Spleen (tissue), 11 donors: ENCODE data around the gene TRAF3IP3. TPM values are rescaled to one million over a fixed set of nuclear protein-coding genes. Genes with fewer than 3 reads are reported as not detected.
A peak's percentile ranks its signal among the peaks of the same experiment; 100 is the strongest.

Experiments
- DNase-seq: peaks from one replicate; pipeline ENCODE4 v3.0.0-alpha.2; 2020
- H3K27ac ChIP-seq, 8 donors: fragments of 200-600 bp; sonication (generic) in 7 of 8; 1 replicate in 4 of 8; 2 replicates in 4 of 8; pipeline versions ENCODE4 v1.5.0 to v1.8.0; 2016 to 2021; ENCODE audit warnings: inconsistent platforms in 4 of 8, mild to moderate bottlenecking in 4 of 8, moderate library complexity in 1 of 8
- H3K27me3 ChIP-seq, 7 donors: fragments of 200-600 bp; sonication (generic) in 6 of 7; replicated peaks in 1 of 7; 1 replicate in 4 of 7; 2 replicates in 3 of 7; pipeline versions ENCODE4 v1.5.0 to v1.8.0; 2016 to 2021; ENCODE audit warnings: inconsistent platforms in 3 of 7, mild to moderate bottlenecking in 1 of 7
- H3K36me3 ChIP-seq, 6 donors: fragments of 200-600 bp; sonication (generic) in 5 of 6; 1 replicate in 4 of 6; 2 replicates in 2 of 6; pipeline versions ENCODE4 v1.5.0 to v1.8.0; 2016 to 2021; ENCODE audit warnings: inconsistent platforms in 2 of 6
- H3K4me1 ChIP-seq, 6 donors: fragments of 200-600 bp; sonication (generic) in 5 of 6; 1 replicate in 3 of 6; 2 replicates in 3 of 6; pipeline versions ENCODE4 v1.5.0 to v1.8.0; 2016 to 2021; ENCODE audit warnings: inconsistent platforms in 3 of 6
- H3K4me3 ChIP-seq, 8 donors: fragments of 200-600 bp; sonication (generic) in 7 of 8; 1 replicate in 4 of 8; 2 replicates in 4 of 8; pipeline versions ENCODE4 v1.5.0 to v1.8.0; 2016 to 2021; ENCODE audit warnings: inconsistent platforms in 4 of 8, mild to moderate bottlenecking in 4 of 8, moderate library complexity in 2 of 8
- H3K9me3 ChIP-seq, 8 donors: fragments of 200-600 bp; sonication (generic) in 7 of 8; 1 replicate in 4 of 8; 2 replicates in 4 of 8; pipeline versions ENCODE4 v1.5.0 to v1.8.0; 2016 to 2021; ENCODE audit warnings: inconsistent platforms in 4 of 8
- CTCF ChIP-seq, 11 experiments: fragments of 200-600 bp in 7 of 11; fragments of 450-650 bp in 4 of 11; sonication (generic) in 4 of 11; IDR thresholded peaks in 8 of 11; conservative IDR thresholded peaks in 3 of 11; 1 replicate in 7 of 11; 2 replicates in 4 of 11; pipeline versions ENCODE4 v1.4.0 to v1.8.0; 2016 to 2021; ENCODE audit warnings: antibody characterized with exemption in 11 of 11, inconsistent platforms in 4 of 11, mild to moderate bottlenecking in 1 of 11
- POLR2A ChIP-seq, 3 donors: fragments of 450-650 bp; IDR thresholded peaks; one replicate each; pipeline ENCODE4 v1.5.1; 2017; ENCODE audit warnings: antibody characterized with exemption in 3 of 3, mild to moderate bottlenecking in 1 of 3
- POLR2AphosphoS5 ChIP-seq, 3 donors: sonication (generic); formaldehyde crosslinking; IDR thresholded peaks; one replicate each; pipeline ENCODE4 v1.5.1; 2017; ENCODE audit warnings: antibody characterized with exemption in 3 of 3
- WGBS, 5 donors: extraction: QIAGEN DNeasy Blood & Tissue Kit in 3 of 5; methylation state at CpG; one replicate each; pipeline versions ENCODE4 v1.1.5 to v1.1.7; 2013 to 2018; 5-methylcytosine and 5-hydroxymethylcytosine counted together
- intact Hi-C: fragments of 100-400 bp; cut with DNase I; formaldehyde crosslinking; loops from one replicate; pipeline ENCODE4 v1.15.0; 2023; ENCODE audit warnings: low total_unique reads
- polyA plus RNA-seq, 3 donors: library from polyadenylated mRNA; stranded (reverse); fragments of 200-250 nt; gene quantifications; one replicate each; pipeline ENCODE4 v1.2.1, GENCODE V29; 2013
- total RNA-seq, 7 donors: library from RNA; depleted of rRNA in 3 of 7; stranded (reverse); fragments of >200 nt in 3 of 7; fragmentation: NEBNext Ultra II Directional in 4 of 7; extraction: Animal tissue kit (Norgen Biotek cat#: 25700) in 4 of 7; gene quantifications; one replicate each; pipeline versions ENCODE4 v1.1.0 to v1.2.1, GENCODE V29; 2016 to 2021
- donor health status: healthy with polysubstance abuse.
- donor health status: DM: no; HTN: no; CAD: no; lungs with moderate emphysema.
- donor health status: DM: no; HTN: no; CAD: no.
- donor health status: Bipolar disorder and iron deficiency.
- donor health status: healthy.
- donor health status: DM: no; HTN: no; CAD: no.
- donor health status: DM: yes; HTN: yes; CAD: no.

Gene TRAF3IP3
- total and polyA plus RNA-seq, 10 donors = 95.4 to 189 (median 108) TPM

GRCh38 chr1:209770636-209771415, 15.0 kb downstream of the TRAF3IP3 start:
- Histone ChIP-seq H3K4me1 (peaks cover 32 to 100% (median 89%) of the 10 kb centered on the region in 6 donors), H3K27ac (peak overlapping the region in 3 of 8 donors; percentile 87 to 94 (median 90)), H3K4me3 (peak overlapping the region in 5 of 8 donors; percentile 45 to 74 (median 54)), H3K9me3 (no peaks in the 10 kb centered on the region), H3K27me3 (no peaks in the 10 kb centered on the region), H3K36me3 (peaks cover 0 to 55% (median 18%) of the 10 kb centered on the region in 6 donors)
- intact Hi-C loops = no loop called here
- no peak for TF ChIP-seq POLR2AphosphoS5 (IDR thresholded peaks at IDR 0.05)
- no peak for TF ChIP-seq POLR2A (IDR thresholded peaks at IDR 0.05)
- no peak for TF ChIP-seq CTCF (IDR thresholded peaks at IDR 0.05 in 8 of 11, conservative IDR thresholded peaks at IDR 0.05 in 3 of 11)
- 91 to 97% (median 92%) methylated on average over 17 of the region's 17 CpGs for WGBS, 5 donors
- no peak for DNase-seq

- TF ChIP-seq POLR2A (IDR thresholded peaks at IDR 0.05) (no peak), POLR2AphosphoS5 (IDR thresholded peaks at IDR 0.05) (no peak), CTCF (IDR thresholded peaks at IDR 0.05 in 8 of 11, conservative IDR thresholded peaks at IDR 0.05 in 3 of 11) (no peak)
- no peaks in the 10 kb centered on the region for H3K27me3 ChIP-seq
- H3K4me1 ChIP-seq = peaks cover 34 to 94% (median 79%) of the 10 kb centered on the region in 6 donors
- no peaks in the 10 kb centered on the region for H3K9me3 ChIP-seq
- H3K4me3 ChIP-seq = no peak overlapping the region
- H3K27ac ChIP-seq = peak overlapping the region in 7 of 8 donors; percentile 10 to 94 (median 60)
- H3K36me3 ChIP-seq = peaks cover 0 to 55% (median 28%) of the 10 kb centered on the region in 6 donors
- DNase-seq = no peak
- intact Hi-C loops = no loop called here
- 41 to 57% (median 50%) methylated on average over 6 of the region's 6 CpGs for WGBS, 5 donors
These were observed 16.3 kb downstream of the TRAF3IP3 start for GRCh38 chr1:209772126-209772525.

GRCh38 chr1:209774592-209774991, 18.7 kb downstream of the TRAF3IP3 start:
- 65 to 89% (median 84%) methylated on average over 1 of the region's 1 CpG for WGBS, 5 donors
- TF ChIP-seq POLR2AphosphoS5 (IDR thresholded peaks at IDR 0.05) (peak in 1 of 3 donors; percentile 26), CTCF (IDR thresholded peaks at IDR 0.05 in 8 of 11, conservative IDR thresholded peaks at IDR 0.05 in 3 of 11) (no peak)
- Histone ChIP-seq H3K27ac (peak overlapping the region; percentile 11 to 94 (median 50)), H3K9me3 (no peaks in the 10 kb centered on the region), H3K27me3 (no peaks in the 10 kb centered on the region), H3K4me1 (peaks cover 17 to 73% (median 55%) of the 10 kb centered on the region in 6 donors), H3K4me3 (peak overlapping the region in 1 of 8 donors; percentile 0), H3K36me3 (peaks cover 6 to 75% (median 45%) of the 10 kb centered on the region in 6 donors)
- no peak for DNase-seq
- intact Hi-C loops = no loop called here

GRCh38 chr1:209775678-209776077, 19.8 kb downstream of the TRAF3IP3 start:
- intact Hi-C loops = no loop called here
- Histone ChIP-seq H3K4me1 (peaks cover 13 to 62% (median 45%) of the 10 kb centered on the region in 6 donors), H3K27ac (peak overlapping the region in 5 of 8 donors; percentile 19 to 94 (median 60)), H3K9me3 (no peaks in the 10 kb centered on the region), H3K36me3 (peaks cover 6 to 85% (median 51%) of the 10 kb centered on the region in 6 donors), H3K27me3 (no peaks in the 10 kb centered on the region), H3K4me3 (no peak overlapping the region)
- no peak for DNase-seq
- WGBS, 5 donors = 63 to 79% (median 76%) methylated on average over 2 of the region's 2 CpGs
- TF ChIP-seq POLR2A (IDR thresholded peaks at IDR 0.05) (no peak), POLR2AphosphoS5 (IDR thresholded peaks at IDR 0.05) (peak in 2 of 3 donors; percentile 45 to 57)
